ENCODE measurements around the gene LRP1B. TPM values are rescaled to one million over a fixed set of nuclear protein-coding genes. Genes with fewer than 3 reads are reported as not detected.

LRP1B gene
- total RNA-seq, 1 donor from 2014 or later, result not detected

- Mint-ChIP-seq H3K27me3 (no peaks in the 10 kb centered on the region), H3K4me1 (no peaks in the 10 kb centered on the region), H3K36me3 (ENCODE audit: low read depth) (no peaks in the 10 kb centered on the region), H3K27ac (no peak overlapping the region), H3K9me3 (no peaks in the 10 kb centered on the region), H3K4me3 (no peak overlapping the region)
- ATAC-seq (ENCODE audit: low read depth), result no peak
- CTCF ChIA-PET, result no interaction called here
- TF ChIP-seq, protein P1, sequence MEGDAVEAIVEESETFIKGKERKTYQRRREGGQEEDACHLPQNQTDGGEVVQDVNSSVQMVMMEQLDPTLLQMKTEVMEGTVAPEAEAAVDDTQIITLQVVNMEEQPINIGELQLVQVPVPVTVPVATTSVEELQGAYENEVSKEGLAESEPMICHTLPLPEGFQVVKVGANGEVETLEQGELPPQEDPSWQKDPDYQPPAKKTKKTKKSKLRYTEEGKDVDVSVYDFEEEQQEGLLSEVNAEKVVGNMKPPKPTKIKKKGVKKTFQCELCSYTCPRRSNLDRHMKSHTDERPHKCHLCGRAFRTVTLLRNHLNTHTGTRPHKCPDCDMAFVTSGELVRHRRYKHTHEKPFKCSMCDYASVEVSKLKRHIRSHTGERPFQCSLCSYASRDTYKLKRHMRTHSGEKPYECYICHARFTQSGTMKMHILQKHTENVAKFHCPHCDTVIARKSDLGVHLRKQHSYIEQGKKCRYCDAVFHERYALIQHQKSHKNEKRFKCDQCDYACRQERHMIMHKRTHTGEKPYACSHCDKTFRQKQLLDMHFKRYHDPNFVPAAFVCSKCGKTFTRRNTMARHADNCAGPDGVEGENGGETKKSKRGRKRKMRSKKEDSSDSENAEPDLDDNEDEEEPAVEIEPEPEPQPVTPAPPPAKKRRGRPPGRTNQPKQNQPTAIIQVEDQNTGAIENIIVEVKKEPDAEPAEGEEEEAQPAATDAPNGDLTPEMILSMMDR (IDR thresholded peaks at IDR 0.05), result no peak
- POLR2A ChIA-PET, result no interaction called here
- no peak for DNase-seq
- intact Hi-C loops (cut with micrococcal nuclease), result no loop called here
Measured at GRCh38 chr2:140234116-140234515, 1896.7 kb downstream of the LRP1B start.

- Mint-ChIP-seq H3K4me1 (no peaks in the 10 kb centered on the region), H3K27ac (no peak overlapping the region), H3K36me3 (ENCODE audit: low read depth) (no peaks in the 10 kb centered on the region), H3K9me3 (peaks cover 8% of the 10 kb centered on the region), H3K4me3 (no peak overlapping the region), H3K27me3 (no peaks in the 10 kb centered on the region)
- intact Hi-C loops (cut with micrococcal nuclease), result no loop called here
- DNase-seq (no peak), ATAC-seq (ENCODE audit: low read depth) (no peak)
- ChIA-PET CTCF (no interaction called here), POLR2A (no interaction called here)
- TF ChIP-seq, protein P1 (IDR thresholded peaks at IDR 0.05), result no peak
Measured at GRCh38 chr2:140210963-140211362, 1919.9 kb downstream of the LRP1B start.

DNA sequence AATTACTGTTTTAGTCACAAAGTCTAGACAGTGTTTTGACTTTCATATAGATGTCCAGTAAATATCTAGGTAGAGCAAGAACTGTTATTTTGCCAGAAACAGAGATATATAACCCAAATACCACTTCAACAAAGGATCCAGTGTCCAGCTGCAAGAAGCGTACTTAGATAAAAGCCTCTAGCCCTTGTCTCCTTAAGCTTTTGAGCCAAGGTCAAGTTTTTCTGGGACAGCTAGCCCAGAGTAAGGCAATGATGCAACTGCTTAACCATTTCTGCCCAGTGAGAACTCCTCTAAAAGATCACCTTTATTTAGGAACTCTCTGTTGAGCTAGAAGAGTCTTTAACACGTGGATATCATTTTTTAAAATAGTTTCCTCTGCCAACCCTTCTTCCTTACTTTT is 1925.7 kb downstream of the LRP1B start:
- no peak for DNase-seq
- no peaks in the 10 kb centered on the region for H3K4me1 Mint-ChIP-seq
- H3K27me3 Mint-ChIP-seq, result no peaks in the 10 kb centered on the region
- no peak for ATAC-seq (ENCODE audit: low read depth)
- H3K4me3 Mint-ChIP-seq, result no peak overlapping the region
- ChIA-PET CTCF (no interaction called here), POLR2A (no interaction called here)
- H3K27ac Mint-ChIP-seq, result no peak overlapping the region
- intact Hi-C loops (cut with micrococcal nuclease), result no loop called here
- H3K36me3 Mint-ChIP-seq (ENCODE audit: low read depth), result no peaks in the 10 kb centered on the region
- TF ChIP-seq, protein P1 (IDR thresholded peaks at IDR 0.05), result no peak
- H3K9me3 Mint-ChIP-seq, result peaks cover 6% of the 10 kb centered on the region

DNA sequence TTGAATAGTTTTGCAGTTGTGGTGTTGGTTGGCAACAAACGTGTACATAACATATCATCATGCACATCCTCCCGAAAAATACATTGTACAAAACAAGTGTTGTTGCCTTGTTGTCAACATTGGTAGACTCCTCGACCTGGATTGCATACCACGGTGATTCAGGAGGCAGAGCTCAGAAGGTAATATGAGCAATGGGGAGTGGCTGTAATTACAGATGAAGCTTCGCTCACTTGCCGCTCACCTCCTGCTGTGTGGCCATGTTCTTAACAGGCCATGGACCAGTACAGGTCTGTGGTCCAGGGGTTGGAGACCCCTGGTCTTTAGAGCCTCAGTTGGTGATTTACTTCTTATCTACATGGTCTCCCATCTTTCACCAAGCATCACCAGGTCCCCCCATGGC is 1927.5 kb downstream of the LRP1B start:
- no peak for DNase-seq
- Mint-ChIP-seq H3K36me3 (ENCODE audit: low read depth) (no peaks in the 10 kb centered on the region), H3K4me3 (no peak overlapping the region), H3K27ac (no peak overlapping the region), H3K9me3 (peaks cover 6% of the 10 kb centered on the region), H3K4me1 (no peaks in the 10 kb centered on the region), H3K27me3 (no peaks in the 10 kb centered on the region)
- TF ChIP-seq, protein P1 (IDR thresholded peaks at IDR 0.05), result no peak
- POLR2A ChIA-PET, result no interaction called here
- intact Hi-C loops (cut with micrococcal nuclease), result no loop called here
- CTCF ChIA-PET, result no interaction called here
- no peak for ATAC-seq (ENCODE audit: low read depth)

DNA sequence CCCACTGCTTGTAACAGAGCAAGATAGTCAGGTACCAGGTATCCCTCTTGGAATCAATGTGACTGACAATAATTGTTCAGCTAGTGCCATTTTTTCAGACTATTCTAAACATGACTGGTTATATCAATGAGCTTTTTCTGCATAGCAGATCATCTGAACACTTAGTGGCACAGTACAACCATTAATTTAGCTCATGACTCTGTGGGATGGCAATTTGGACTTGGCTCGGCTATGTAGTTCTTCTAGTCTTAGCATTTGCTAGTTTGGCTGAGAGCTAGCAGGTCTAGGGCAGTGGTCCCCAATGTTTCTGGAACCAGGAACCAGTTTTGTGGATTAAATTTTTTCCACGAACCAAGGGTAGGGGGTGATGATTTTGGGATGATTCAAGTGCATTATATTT is 1929.2 kb downstream of the LRP1B start:
- ATAC-seq (ENCODE audit: low read depth), result no peak
- Mint-ChIP-seq H3K9me3 (peaks cover 4% of the 10 kb centered on the region), H3K27ac (no peak overlapping the region), H3K27me3 (no peaks in the 10 kb centered on the region), H3K4me3 (no peak overlapping the region), H3K4me1 (no peaks in the 10 kb centered on the region), H3K36me3 (ENCODE audit: low read depth) (no peaks in the 10 kb centered on the region)
- intact Hi-C loops (cut with micrococcal nuclease), result no loop called here
- CTCF ChIA-PET, result no interaction called here
- TF ChIP-seq, protein P1 (IDR thresholded peaks at IDR 0.05), result no peak
- POLR2A ChIA-PET, result no interaction called here
- no peak for DNase-seq

All from activated B cell treated with CpG ODN at 0.5 μM for 24 hours (primary cell).